NCI-H2029 treated with DMSO at 0.1 percent for 48 hours (cell line): ENCODE data around the gene ARL3.

ENCODE experiments used
- DNase-seq: peaks from one replicate; lab custom pipeline; 2025; lab: John Stamatoyannopoulos, UW

The ARL3 gene

DNA sequence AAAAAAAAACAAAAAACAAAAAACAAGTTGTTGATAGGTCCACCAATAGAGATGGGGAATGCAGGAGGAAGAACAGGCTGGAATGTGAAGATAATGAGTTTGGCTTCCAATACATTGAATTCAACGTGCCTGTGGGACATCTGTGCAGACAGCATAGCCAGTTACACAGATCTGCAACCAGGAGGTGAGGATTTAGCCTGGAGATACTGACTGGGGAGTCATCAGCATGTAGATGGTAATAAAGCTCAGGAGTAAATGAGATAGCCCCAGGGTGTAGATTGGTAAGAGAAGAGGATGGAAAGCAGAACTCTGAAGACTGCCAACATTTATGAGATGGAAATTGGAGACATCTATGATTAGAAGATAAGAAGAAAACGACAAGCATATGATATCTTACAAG is 74.7 kb downstream of the ARL3 start:
- DNase-seq, result no peak

DNA sequence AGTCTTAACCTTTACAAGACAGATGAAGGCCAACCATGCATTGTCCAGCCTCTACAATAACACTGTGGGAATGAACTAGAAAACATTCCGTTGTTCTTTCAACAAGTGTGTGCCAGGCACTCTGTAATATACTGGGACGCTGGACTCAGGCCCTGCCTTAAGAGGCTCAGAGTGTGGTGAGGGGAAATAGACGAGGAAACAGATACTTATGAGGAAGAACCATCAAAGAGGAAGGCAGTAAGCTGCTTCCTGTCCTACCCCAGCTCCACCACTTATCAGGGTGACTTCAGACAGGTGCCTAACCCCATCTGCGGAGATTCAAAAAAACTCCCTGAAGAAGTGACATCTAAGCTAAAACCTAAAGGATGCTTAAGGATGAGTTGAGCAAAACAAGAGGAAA is 78.8 kb downstream of the ARL3 start:
- no peak for DNase-seq

DNA sequence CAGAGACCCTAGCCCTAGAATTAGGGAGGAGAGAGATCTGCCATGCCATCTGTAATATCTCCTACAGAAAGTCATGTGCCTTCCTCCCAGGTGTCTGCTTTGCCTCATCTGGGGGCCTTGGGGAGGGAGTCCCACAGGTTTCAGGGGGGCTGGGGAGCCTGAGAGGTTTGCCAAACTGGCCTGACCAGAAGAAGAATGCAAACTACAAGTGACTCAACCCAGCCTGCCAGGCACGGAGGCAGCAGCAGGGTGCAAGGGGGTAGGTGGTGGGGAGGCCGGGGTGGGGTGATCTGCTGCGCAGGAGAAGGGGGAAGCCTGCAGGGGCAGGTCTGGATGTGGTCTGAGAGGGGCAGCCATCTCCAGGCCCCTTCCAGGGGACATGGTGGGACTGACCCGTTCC is 79.5 kb downstream of the ARL3 start:
- no peak for DNase-seq

DNA sequence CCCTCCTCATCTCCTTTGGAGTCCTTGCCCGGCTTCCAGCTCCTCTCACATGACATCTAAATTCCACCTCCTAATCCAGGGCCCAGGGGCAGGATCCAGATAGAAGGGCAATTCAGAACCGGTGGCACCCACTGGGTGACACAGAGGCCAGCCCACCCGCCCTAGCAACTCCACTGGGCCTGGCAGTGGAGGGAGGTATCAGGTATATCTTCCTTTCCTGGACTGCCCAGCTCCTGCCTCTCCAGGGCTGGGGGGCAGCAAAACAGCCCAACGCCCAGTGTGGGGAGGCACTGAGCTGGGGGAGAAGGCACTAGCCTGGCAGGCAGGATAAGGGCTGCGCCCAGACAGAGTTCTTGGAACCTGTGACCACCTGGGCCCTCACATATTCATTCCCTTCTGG is 80.3 kb downstream of the ARL3 start:
- DNase-seq, result no peak

DNA sequence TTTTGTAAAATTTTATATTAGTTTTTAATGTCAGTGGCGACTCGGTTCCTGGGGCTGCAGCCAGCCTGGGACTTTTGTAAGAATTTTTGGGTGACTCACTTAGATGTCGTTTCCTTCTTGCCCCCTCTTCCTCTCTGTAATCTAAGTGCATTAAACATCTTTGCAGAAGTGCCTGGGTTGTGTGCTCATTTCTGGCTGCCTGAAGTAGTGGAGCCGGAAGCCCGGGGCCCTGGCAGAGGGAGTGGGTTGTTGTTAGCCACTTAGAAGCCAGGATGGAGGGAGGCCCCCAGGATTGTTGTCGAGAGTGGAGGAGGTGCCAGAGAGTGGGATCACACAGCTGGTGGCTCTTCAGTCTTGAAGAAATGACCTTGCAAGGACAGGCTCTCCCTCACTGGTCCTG is 80.9 kb downstream of the ARL3 start:
- no peak for DNase-seq

DNA sequence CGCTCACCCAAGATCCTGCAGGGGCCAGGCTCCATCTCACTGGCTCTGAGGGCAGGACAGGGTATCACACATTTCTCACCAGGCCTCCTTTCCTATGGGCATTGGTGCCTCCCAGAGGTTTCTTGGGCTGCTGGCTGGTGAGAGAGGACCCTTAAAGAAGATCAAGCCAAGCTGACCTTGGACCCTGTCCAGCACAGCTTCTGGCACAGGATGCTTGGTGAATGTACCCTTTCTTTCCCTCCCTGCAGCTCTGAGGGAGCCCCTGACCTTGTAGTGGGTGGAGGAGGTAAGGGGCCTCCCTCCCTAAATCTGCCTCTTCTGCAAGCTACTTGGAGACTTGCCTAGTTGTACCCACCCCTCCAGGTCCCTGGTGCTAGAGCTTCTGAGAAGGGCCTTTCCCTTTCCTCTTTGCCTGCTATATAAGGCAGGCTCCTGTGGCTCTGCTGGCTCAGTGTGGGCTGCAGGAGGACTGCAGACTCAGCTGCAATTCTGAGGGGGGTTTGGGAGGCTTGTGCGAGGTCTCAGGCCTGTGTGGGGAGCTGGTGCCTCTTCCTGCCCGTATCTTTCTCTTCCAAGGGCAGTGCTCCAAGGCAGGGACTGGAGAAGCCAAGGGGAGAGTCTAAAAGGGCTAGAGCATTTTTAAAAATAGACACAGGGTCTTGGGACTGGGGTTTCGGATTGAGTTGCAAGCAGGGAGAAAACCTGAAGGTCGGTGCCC is 81.6 kb downstream of the ARL3 start:
- DNase-seq, result no peak

DNA sequence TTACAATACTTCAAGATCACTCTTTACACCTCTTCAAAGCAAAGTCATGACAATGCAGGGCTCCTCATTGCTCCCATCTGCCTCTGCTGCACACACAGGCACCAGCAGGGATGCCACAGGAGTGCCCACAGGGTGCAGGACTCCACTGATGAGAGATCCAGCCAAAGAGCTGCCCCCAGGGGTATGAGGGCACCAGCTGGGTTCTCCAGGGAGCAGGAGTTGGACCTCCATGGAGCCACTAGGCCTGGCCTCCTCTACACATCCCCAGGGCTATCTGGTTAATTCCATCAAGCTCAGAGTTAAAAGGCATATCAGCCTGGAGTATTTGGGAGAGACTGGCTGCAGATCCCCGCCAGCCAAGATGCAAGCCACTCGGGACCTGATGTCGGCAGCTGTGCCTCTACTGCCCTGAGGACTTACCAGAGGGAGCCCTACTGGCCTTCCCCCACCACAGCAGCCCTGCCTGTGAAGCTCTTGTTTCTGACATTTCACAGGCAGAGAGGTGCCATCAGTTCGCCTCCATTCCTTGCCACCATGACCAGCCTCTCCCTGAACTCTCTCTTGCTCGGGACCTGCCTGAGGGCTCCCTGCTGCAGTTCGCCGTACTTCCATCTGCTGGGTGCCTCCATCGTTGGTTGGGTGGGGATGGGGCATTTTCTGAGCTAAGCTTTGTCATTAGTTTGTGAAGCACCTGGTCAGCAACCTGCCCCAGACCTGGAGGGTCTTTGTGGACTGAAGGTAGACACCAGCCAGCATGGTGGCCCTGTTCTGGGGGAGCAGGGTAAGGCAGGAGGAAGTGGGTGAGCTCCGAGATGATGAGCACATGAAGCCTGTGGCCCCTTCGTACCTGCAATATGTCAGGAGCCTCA is 82.4 kb downstream of the ARL3 start:
- no peak for DNase-seq

DNA sequence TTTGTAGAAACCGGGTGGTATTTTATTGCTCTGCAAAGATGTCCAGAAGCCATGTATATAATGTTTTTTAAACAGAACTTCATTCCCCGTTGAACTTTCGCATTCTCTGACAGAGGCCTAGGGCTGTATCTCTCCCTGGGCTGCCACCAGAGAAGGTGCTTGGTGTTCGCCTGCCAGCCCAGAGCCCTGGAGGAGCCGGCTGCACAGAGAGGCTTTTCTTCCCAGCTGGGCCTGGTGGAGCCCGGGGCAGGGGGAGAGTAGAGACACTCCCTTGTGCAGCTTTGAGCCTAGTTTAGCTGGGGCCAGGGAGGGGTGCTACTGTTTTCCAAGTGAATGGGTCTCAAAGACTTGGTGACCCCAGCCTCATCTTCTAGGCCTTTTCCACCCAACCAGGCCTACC is 83.5 kb downstream of the ARL3 start:
- no peak for DNase-seq

DNA sequence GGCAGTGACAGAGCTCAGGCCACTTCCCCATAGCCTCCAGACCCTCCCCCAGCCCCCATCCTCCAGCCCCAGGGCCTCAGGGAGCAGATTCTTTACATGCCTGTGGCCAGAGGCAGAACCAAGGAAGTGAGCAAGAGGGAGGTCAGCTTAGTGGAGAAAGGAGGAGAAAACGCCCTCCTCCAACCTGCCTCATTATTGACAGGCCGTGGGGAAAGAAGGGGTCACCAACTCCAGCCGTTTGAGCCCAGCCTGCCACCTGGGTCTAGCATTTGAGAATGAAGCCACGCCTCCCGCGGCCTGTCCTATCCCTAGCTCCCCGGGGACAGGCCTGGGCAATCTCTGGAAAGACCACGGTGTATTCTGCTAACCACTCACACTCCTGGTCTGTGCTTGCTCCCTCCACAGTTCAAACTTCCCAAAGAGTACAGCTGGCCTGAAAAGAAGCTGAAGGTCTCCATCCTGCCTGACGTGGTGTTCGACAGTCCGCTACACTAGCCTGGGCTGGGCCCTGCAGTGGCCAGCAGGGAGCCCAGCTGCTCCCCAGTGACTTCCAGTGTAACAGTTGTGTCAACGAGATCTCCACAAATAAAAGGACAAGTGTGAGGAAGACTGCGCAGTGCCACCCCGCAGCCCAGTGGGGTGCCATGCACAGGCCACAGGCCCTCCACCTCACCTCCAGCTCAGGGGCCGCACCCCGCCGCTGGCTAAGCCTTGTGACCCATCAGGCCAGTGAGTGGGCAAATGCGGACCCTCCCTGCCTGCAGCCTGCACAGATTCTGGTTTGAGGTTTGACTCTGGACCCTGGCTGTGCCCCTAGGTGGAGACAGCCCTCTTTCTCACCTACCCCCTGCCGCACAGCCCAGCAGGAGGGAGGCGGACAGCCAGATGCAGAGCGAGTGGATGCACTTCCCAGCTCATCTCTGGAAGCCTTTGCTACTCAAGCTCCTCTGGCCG is 84.3 kb downstream of the ARL3 start:
- no peak for DNase-seq

DNA sequence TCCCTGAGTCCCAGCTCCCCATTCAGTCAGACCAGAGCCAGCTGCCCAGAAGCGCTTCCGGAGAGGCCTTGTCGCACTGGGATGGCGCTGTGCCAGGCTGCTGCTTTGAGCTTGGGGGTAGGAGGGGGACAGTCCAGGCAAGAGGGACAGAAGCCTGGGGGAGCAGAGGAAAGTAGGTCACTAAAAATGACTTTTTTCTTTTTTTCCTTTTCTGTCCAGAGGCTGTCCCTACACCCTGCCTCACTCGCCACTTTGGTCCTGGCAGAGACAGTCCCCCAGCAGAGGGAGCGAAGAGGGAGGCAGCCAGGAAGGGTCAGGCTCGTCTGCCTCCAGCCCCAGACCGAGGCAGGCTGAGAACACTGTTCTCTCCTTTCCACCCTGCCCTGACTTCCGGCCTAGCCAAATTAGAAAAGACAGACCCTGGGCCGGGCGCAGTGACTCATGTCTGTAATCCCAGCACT is 85.7 kb downstream of the ARL3 start:
- DNase-seq, result no peak

DNA sequence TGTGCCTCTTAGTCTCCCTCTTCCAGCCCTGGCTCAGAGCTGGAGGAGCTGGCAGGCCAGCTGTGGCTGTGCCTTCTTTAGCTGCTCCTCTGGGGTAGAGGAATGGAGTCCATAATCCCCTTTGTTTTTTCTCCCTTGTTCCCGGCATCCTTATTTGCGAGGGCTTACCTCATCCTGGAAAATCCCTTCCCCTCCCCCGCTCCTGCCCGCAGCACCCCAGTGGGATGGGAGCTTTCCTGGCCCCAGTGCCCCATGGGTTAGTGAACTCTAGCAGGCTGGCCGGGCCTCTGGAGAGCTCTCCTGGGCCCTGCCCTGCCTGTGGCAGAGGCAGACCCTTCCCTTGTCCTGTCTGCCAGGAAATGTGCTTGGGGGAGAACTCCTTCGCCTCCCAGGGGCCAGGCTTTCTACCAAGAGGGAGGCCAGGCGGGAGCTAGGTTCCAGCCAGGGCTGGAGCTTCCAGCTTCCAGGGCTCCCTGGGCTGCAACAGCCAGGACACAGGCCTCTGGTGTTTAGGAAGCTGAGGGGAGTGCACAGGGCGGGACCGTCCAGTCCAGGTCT is 86.4 kb downstream of the ARL3 start:
- DNase-seq, result no peak

DNA sequence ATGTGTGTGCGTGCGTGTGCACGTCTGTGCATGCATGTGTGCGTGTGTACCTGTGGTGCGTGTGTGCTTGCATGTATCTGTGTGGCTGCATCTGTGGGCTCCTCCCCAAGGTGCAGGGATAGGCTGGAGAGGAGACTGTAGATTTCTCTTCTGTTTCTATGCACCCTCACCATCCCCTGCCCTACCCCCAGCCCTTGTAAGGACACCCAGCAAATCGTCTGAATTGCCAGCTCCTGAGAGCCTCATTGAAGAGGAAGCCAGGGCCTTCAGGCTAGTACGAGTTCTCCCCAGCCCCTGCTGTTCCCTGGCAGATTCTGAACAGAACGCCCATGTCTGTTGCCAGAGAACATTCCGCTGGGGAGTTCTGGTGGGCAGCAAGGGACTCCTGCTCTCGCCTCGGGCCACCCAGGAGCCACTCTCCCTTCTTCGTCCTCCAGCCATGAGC is 86.9 kb downstream of the ARL3 start:
- no peak for DNase-seq

DNA sequence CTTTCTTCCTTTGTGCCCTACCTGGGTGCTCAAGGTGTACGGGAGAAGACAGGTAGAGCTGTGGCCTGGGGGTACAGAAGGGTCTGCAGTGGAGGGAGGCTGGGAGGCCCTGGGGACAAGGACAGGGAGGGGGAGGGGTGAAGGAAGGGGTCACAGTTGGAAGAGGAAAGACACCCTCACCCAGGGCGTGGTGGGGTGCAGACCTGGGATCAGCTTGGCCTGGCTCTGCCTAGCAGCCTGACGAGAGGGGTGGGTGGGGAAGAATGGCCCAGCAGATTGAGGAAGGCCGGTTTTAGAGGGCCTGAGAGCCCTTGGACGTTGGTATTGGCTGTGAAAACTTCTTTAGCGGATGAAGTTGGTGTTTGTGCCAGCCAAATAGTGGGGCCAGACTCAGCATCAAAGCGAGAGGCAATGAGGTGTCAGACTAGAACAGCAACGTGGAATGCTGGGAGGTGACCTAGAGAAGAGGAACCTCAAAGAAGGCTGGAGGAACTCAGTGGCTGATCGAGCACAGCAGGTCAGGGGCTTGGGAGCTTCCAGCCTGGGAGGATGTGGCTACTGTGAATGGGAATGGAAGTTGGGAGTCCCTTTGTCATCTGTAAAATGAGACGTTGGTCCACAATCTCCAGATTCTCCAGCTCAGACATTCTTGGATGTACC is 88.0 kb downstream of the ARL3 start:
- no peak for DNase-seq

DNA sequence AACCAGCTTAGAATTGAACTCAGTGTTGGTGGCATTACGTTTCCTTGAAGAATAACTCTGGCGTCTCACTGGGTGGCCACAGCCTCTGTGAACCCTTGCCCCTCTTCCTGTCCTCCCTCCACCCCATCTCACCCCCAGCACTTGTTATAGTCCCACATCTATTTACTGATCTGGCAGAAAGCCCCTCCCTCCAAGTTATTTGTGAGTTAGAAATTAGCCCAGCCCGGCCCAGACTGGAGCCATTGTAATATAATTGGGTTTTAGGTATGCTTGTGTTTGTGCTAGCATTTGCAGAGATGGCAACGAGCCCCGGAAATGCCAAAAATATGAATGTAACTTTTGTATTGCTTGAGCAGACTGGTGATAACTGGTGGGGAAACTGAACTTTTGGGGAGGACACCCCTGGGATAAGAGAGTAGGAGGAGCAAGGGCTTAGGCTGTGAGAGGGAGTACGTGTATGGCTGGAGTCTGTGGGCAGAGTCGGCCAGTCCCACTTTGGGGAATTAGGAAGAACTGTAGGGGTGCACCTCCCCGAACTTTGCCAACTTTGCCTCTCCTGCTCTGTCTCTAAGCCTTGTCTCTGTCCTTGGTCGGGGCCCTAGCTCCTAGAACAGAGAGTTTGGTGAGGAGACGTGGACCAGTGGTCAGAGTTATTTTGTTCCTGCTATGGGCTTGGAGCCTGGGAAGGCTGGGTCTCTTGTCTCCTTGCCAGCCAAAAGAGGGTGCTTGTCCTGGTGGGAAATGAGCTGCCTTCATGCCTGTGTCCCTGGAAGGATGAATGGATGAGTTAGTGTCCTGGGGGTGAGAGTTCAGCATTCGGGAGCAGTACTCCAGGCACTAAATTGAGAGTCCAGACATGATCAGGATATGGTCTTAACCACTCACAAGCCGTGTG is 89.2 kb downstream of the ARL3 start:
- DNase-seq, result no peak

DNA sequence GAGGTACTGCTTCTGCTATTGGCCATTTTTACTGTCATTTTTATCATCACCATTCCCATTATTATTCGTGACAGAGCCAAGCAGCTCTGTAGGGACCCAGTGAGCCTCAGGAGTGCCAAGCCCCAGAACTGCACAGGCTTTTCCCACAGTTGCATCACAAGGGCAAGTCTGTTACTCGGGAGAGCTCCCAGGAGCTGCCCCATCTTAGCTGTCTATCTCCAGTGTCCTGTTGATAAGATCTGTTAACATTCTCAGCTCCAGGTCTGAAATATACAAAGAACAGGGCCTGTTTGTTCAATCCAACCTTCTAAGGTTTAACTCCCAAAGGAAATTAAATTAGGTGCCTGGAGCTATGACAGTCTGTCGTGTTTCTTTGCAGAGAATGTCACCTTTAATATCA is 90.1 kb downstream of the ARL3 start:
- DNase-seq, result no peak
